IPS-NIHi11 (cell line): Measurements from ENCODE around the gene ITGB4.
"Not testable (repeated sequence)": the region's sequence is repeated elsewhere in the genome, so short reads cannot be mapped to it uniquely, and the experiment has no call there.

Experiments
- DNase-seq: peaks from one replicate; pipeline ENCODE4 v3.0.0; 2012; ENCODE audit warnings: mixed read lengths, low spot score

The ITGB4 gene

DNA sequence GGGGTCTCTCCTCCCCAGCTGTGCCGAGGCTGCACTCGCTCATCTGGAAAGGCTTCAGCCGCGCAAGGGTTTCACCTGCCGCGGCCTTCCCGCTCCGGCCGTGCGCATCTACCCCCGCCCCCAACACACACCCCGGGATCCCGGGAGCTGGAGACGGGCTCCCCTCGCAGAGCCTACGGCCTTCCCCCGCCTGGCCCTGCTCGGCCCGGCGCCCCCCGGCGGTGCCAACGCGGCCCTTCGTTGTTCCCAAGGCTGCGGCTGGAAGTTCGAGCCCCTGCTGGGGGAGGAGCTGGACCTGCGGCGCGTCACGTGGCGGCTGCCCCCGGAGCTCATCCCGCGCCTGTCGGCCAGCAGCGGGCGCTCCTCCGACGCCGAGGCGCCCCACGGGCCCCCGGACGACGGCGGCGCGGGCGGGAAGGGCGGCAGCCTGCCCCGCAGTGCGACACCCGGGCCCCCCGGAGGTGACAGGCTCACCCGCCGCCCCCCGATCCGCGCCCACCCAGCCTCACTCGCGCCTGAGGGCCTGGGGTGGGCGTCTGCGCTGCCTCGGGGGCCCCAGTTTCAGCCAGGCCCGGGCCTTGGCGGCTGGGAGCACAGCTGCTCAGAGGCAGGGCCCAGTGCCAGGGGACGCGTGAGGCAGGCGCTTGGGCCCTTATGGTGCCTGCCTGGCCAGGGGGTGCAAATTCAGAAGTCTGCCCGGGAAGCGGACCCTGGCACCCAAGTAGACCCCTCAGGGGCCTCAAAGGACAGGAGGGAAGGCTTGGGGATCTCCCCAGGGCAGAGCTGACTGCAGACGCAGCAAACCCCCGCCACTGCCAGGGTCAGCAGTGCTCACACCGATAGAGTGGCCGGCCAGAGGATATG is 32.5 kb downstream of the ITGB4 start:
- peak; percentile 91 for DNase-seq

DNA sequence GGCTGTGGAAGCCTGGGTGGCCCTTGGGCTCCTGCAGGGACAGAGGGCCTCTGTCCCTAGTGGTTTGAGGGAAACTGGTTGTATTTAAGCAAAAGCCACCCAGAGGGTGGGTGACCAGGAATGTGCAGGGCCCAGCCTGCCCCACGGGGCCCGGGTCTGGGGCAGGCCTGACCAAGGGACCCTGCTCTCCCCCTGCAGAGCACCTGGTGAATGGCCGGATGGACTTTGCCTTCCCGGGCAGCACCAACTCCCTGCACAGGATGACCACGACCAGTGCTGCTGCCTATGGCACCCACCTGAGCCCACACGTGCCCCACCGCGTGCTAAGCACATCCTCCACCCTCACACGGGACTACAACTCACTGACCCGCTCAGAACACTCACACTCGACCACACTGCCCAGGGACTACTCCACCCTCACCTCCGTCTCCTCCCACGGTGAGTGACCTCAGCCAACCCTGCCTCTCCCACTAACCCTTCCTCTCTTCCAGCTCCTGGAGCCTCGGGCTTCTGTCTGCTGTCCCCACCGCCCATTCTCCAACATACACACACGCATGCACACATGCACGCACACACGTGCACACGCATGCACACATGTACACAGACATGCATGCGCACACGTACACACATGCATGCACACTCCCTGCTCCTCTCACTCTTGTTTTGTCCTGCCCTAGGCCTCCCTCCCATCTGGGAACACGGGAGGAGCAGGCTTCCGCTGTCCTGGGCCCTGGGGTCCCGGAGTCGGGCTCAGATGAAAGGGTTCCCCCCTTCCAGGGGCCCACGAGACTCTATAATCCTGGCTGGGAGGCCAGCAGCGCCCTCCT is 33.3 kb downstream of the ITGB4 start:
- no peak for DNase-seq

DNA sequence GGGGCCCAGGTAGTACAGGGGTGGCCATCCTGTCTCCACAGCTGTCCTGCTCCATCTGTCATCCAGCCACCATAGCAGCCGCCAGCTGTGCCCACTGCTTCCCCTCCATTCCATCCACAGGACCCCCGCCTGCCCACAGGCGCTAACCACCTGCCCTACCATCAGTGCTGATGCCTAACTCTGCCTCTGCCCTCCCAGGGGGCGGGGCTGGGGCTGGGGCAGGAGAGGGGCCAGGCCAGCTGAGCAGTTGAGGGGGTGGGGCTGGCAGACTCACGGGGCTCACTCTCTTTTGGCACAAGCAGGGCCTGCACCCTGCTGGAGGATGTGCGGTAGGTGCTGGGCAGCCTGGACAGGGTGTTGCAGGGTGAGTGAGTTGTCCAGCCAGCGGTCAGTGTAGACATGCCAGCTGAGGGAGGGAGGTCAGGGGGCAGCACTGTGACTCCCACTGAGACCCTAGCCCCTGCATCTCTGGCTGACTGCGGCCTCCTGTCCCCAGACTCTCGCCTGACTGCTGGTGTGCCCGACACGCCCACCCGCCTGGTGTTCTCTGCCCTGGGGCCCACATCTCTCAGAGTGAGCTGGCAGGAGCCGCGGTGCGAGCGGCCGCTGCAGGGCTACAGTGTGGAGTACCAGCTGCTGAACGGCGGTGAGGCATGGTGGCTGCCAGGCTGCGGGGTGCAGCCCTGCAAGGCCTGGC is 34.1 kb downstream of the ITGB4 start:
- DNase-seq, result no peak

DNA sequence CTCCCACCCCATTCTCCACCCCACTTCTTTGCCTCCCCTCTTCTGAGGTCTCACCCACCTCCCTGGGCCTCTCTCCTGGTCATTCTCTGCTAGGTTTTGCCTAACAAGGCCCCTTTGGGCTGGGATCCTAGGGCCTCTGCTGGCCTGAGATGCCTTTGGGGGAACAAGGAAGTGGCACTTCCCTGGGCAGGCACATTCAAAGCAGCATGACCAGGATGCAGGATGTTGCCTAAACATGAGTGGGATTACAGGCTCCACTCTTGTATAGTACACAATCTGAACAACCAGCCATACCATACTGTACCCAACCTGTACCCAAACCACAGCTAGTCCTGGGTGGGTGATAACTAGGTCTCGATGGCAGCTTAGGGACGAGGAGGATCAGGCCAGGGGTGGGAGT is 34.7 kb downstream of the ITGB4 start:
- DNase-seq, result no peak

DNA sequence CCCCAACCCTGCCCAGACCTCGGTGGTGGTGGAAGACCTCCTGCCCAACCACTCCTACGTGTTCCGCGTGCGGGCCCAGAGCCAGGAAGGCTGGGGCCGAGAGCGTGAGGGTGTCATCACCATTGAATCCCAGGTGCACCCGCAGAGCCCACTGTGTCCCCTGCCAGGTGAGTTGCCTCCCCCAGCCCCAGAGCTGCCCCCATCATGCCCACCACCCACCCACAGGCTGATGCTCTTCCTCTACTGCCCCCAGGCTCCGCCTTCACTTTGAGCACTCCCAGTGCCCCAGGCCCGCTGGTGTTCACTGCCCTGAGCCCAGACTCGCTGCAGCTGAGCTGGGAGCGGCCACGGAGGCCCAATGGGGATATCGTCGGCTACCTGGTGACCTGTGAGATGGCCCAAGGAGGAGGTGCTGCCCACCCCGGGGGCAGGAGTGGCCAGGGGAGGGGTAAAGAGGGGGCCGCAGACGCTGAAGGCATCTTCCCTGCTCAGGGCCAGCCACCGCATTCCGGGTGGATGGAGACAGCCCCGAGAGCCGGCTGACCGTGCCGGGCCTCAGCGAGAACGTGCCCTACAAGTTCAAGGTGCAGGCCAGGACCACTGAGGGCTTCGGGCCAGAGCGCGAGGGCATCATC is 35.3 kb downstream of the ITGB4 start:
- DNase-seq, result no peak

DNA sequence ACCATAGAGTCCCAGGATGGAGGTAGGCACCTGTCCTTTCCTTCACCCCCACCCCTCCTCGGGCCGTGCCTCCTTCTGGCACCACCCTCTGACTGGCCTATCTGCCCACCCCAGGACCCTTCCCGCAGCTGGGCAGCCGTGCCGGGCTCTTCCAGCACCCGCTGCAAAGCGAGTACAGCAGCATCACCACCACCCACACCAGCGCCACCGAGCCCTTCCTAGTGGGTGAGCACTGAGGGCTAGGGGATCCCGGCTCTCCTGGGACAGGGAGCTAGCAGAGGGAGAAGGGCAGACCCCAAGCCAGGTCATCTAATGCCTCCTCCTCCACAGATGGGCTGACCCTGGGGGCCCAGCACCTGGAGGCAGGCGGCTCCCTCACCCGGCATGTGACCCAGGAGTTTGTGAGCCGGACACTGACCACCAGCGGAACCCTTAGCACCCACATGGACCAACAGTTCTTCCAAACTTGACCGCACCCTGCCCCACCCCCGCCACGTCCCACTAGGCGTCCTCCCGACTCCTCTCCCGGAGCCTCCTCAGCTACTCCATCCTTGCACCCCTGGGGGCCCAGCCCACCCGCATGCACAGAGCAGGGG is 35.9 kb downstream of the ITGB4 start:
- DNase-seq, result no peak

DNA sequence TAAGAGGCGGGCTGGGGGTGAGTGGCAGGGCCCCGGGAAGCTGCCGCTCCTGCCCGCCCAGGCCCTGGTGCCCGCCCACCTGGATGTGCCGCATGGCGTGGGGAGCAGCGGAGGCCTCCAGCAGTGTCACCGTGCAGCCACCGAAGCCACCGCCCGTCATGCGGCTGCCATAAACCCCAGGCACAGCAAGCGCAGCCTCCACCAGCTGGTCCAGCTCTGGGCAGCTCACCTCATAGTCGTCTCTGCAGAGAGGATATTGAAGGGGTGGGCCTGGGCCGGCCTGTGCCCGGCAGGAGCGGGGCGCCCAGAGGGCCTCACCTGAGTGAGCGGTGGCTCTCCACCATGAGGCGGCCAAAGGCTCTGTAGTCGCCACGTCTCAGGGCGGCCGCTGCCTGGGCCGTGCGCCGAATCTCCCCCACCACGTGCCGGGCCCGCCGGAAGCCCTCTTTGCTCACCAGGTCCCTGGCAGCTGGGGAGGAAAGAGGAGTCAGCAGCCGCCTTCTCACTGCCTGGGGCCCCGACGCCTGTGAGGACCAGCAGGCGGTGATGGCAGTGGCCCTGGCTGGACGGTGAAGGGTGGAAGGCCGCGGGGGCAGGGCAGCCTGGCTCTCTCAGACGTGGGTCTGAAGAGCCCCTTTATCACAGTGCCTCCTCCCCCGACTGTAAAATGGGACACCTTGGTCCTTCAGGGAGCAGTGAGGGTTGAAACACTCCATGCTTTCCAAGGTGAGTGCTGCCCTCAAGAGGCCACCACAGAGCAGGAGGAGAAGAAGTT is 37.1 kb downstream of the ITGB4 start:
- DNase-seq, result no peak

DNA sequence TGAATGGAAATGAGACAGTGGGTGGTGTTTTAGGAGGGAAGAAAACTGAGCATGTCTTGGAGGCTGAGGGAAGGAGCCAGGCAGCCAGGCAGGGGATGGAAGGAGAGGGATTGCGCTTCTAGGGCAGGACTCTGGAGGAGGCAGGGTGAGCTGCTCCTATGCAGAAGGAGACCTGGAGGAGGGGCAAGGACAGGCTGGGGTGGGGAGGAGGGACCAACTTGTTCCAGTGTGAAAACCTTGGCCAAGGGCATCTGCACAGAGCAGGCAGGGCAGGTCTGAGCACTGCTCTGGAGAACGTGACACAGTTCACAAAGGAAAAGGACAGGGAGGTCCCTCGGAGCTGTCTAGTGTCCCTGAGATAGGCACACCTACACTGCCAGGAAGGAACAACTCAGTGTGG is 38.2 kb downstream of the ITGB4 start:
- DNase-seq, result no peak

DNA sequence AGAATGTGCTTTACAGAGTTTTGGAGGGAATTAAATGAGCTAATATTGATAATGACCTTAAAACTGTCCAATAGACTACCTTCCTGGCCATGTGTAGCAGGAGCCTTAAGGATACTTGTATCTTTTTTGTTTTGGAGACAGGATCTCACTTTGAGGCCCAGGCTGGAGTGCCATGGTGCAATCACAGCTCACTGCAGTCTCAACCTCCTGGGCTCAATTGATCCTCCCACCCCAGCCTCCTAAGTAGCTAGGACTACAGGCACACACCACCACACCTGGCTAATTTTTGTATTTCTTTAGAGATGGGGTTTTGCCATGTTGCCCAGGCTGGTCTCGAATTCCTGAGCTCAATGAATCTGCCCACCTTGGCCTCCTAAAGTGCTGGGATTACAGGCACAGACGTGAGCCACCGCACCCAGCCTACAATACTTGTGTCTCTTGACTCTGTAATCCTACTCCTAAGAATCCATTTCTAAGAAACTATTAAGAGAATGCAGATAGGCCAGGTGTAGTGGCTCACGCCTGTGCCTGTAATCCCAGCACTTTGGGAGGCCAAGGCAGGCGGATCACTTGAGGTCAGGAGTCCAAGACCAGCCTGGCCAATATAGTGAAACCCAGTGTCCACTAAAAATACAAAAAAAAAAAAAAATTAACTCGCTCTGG is 38.9 kb downstream of the ITGB4 start:
- DNase-seq, result not testable (repeated sequence)

DNA sequence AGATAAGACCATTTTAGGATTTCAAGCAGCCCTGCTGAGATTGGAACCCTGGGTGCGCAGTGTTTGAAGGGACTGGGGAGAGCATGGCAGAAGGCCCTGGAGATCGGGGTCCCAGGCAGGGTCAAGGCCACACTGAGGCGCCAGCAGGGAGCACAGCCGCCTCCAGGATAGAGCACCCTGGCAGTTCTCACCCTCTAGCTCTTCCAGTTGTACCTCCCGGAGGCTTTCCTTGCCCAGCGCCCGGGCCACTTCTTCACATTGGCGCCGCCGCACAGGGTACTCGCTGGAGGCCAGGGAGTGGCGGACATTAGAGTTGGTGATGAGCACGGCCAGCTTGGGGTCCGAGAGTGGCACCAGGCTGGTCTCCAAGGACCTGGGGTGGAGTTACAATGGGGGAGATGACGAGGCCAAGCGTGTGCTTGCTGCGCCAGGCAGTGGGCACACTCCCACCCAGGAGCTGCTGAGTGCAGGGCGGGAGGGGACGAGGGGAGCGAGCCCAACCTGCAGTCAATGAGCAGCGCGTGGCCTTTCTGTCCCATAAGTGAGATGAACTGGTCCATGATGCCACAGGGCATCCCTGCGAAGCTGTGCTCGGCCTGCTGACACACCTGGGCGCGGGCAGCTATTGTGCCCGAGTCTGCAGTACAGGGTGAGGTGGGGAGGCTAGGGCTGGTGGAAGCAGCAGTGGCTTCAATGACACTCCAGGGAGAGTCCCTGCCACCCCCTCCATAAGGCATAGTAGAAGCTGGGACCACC is 41.4 kb downstream of the ITGB4 start:
- DNase-seq, result no peak

DNA sequence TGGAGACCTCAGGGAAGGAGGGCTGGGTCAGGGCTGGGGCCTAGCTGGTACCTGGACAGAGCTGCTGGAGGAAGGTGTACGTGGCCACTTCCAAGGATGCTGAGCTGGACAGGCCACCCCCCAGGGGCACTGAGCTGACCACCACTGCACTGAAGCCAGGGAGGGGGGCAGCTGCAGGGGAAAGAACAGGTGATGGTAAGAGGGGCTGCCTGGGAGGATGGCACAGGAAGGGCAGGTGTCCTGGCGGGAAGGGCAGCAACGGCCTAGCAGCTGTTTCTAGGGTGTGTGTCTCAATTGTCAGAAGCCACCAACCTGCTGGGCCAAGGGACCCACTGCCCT is 42.0 kb downstream of the ITGB4 start:
- no peak for DNase-seq

DNA sequence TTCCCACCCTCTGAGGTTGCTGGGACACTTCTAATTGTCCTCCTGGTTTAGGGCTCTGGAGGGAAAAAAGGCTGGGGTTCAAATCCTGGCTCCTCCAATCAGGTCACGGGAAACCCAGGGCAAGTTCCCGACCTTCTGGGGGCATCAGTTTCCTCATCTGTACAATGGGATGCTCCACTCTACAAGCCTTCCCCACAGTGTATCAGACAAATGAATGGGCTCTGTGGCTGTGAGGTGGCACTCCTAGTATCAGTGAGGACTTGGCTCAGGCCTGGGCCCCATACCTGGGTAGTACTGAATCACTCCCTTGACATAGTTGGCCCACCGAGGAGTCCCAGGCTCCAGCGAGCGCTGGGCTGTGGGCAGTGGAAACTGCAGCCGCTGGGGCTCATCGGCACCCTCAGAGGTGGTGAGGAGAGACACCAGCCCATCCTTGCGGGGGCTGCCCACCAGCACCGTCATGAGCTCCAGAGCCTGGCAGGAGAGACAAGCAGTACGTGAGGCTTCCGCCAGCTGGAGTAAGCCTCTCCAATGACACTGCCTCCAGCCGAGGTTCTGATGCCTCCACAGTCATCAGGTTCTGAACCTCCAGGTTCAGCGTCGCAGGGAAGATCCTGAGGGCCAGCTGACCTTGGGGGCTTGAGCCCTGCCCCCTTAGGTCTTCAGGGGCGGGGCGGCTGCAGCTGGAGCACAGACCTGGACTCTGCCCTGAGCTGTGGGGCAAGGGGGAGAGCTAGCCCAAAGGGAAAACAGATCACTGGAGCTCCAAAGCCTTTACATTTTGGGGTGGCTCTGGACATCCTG is 42.6 kb downstream of the ITGB4 start:
- DNase-seq, result no peak

DNA sequence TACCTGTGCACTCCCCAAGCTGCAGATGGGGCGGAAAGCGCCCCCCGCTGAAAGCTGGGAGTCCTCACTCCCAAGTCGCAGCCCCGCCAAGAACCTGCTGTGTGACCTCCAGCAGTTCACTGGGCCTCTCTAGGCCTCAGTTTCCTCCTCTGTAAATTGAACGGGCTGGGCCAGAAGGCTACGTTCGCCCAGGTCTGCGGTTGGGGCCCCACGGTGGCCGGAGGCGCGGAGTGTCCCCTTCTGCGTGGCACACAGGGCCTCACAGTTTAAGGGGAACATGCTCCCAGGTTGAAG is 43.1 kb downstream of the ITGB4 start:
- no peak for DNase-seq

DNA sequence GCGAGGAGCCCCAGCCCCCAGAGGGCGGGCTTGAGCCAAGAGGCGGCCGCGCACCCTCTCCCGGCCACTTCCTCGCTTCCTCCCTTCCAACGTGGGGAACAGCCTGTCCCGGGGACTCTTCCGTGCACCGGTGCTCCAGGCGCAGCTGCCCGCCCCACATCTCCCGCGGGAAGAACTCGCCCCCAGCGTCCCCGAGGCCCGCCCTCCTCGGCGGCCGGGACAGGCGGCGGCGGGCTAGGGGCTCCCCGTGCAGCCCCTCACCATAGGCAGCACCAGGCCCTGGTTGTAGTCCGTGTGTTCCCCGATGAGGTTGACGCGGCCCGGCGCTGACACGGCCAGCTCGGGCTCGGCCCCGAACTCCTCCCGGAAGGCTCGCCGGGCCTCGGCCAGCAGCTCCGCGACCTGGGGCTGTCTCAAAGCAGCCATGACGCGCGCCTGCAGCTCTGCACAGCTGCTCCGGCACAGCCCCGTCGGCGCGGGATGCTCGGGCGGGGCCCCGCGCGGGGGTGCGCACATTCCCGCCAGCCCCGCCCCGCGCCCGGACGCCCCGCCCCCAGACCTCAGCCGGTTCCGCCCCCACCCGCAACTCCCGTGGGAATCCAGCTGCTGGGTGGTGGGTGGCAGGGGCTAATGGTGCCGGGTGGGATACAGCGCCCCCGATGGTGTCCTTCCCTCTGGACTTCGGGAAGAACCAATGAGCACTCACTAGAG is 43.6 kb downstream of the ITGB4 start, which contains the start of gene GALK1:
GALK1 (minus strand) TSS at position 482 of the 711 bp plus-strand sequence; CDS start at position 426, 56 bp downstream.
- peak; percentile 88 for DNase-seq

DNA sequence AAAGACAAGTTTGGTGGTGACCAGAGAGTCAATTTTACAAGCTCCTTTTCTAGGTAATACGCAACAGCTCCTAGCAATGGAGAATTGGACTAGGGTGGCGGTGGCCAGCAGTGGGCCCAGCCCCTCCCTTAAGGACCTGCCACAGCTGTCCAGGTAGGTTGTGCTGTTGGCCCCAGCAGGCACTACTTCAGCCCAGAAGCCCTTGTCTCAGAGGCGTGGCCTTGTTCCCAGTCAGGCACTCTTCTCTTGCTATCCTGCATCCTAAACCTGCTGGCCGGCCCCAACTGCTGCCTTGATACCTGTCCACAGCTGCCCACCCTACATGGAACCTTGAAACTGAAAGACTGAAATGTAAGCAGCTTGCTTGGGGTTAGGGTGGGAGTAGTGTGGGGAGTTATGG is 44.7 kb downstream of the ITGB4 start:
- DNase-seq, result no peak

DNA sequence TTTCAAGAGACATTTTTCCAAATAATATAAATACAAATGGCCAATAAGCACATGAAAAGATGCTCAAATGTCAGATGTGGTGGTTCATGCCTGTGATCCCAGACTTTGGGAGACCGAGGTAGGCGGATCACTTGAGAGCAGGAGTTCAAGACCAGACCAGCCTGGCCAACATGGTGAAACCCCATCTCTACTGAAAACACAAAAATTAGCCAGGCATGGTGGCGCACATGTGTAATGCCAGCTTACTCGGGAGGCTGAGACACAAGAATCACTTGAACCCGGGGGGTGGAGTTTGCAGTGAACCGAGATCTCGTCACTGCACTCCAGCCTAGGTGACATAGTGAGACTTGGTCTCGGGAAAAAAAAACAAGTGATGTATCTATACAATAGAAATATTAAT is 46.6 kb downstream of the ITGB4 start:
- no peak for DNase-seq

DNA sequence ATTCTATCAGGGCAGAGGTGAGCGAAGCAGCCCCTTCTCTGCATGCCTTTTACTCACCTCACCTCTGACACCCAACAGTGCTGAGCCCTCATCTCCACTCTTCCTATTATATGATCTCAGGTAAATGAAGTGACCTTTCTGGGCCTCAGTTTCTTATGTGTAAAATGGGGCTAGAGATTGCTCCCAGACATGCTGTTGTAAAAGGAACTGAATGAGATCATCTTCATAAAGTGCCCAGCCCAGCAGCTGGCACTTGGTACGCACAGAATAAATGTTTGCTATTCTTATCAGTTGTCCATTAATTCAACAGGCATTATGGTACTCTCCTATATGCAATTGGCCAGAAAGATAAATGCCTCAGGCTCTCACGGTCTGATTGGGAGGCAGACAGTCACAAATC is 48.3 kb downstream of the ITGB4 start:
- DNase-seq, result no peak
